Measurements from ENCODE around the gene CTBP2. TPM values are rescaled to one million over a fixed set of nuclear protein-coding genes. Genes with fewer than 3 reads are reported as not detected.

Gene CTBP2
- polyA plus RNA-seq, 6 donors from 2014 or later: 0.11 to 2.1 (median 0.40) TPM; not detected in 1

DNA sequence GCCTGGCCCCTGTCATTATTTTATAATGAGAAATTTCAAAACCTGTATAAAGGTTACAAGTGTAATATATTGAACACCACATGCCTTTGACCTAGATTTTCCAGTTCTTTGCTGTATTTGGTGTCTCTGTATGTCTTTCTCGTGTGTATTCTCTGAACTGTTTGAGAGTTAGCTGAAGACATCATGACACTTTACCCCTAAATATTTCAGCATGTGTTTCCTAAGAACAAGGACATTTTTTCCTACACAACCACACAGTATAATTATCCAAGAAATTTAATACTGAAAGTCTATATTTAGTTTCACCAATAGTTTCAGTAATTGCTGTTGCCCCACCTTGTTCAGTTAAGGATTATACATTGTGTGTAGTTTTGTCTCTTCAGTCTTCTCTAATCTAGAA is 203.6 kb downstream of the CTBP2 start:
- ATAC-seq (ENCODE audit: low read depth in 2 of 2) (no peak), DNase-seq (no peak)
- peaks cover 35 to 63% (median 50%) of the 10 kb centered on the region in 3 donors for H3K4me1 Mint-ChIP-seq
- no peaks in the 10 kb centered on the region for H3K27me3 Mint-ChIP-seq
- H3K9me3 Mint-ChIP-seq: no peaks in the 10 kb centered on the region
- peak overlapping the region in 1 of 6 donors; percentile 86 for H3K27ac Mint-ChIP-seq
- peak overlapping the region in 3 of 8 donors; percentile 1 to 47 (median 42) for H3K4me3 Mint-ChIP-seq
- peaks cover 0 to 4% of the 10 kb centered on the region in 2 donors for H3K36me3 Mint-ChIP-seq

DNA sequence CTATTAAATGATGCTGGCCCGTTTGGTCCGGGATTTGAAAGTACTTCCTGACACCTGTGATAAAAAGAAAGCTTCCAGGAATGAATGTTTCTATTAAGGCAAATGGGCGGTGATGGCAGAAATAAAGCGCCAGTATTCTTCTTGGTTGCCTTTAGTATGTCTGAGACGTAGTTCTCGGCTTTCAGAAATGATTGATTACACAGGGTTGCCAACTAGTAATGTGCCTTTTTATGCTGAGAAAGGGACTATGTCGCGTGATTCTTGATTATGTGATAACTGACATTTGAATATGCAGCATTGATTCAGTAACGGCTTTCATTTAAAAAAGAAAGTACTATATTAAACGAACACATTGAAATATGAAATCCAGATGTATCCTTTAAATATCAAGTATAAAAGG is 204.5 kb downstream of the CTBP2 start:
- peaks cover 35 to 57% (median 50%) of the 10 kb centered on the region in 3 donors for H3K4me1 Mint-ChIP-seq
- H3K27ac Mint-ChIP-seq: peak overlapping the region in 1 of 6 donors; percentile 11
- no peak for DNase-seq
- no peak overlapping the region for H3K4me3 Mint-ChIP-seq
- no peak for ATAC-seq (ENCODE audit: low read depth in 2 of 2)
- H3K9me3 Mint-ChIP-seq: no peaks in the 10 kb centered on the region
- H3K36me3 Mint-ChIP-seq: peaks cover 0 to 4% of the 10 kb centered on the region in 2 donors
- H3K27me3 Mint-ChIP-seq: no peaks in the 10 kb centered on the region

DNA sequence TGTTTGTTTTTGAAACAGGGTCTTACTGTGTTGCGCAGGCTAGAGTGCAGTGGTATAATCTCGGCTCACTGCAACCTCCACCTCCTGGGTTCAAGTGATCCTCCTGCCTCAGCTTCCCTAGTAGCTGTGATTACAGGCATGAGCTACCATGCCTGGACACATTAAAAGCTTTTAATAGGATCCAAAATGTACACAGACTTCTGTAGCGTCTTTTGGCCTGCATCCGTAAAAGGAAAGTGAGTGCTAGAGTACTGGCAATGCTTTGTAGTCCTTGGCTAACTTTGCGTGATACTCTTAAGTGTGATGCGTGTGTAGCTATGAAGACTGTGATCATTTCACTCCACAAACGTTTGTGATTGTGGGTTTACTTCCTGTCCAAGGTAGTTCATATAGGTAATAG is 205.1 kb downstream of the CTBP2 start:
- H3K9me3 Mint-ChIP-seq: no peaks in the 10 kb centered on the region
- H3K36me3 Mint-ChIP-seq: peaks cover 0 to 4% of the 10 kb centered on the region in 2 donors
- no peak overlapping the region for H3K27ac Mint-ChIP-seq
- H3K27me3 Mint-ChIP-seq: no peaks in the 10 kb centered on the region
- peaks cover 35 to 57% (median 50%) of the 10 kb centered on the region in 3 donors for H3K4me1 Mint-ChIP-seq
- ATAC-seq (ENCODE audit: low read depth in 2 of 2): no peak
- H3K4me3 Mint-ChIP-seq: no peak overlapping the region
- DNase-seq: no peak

DNA sequence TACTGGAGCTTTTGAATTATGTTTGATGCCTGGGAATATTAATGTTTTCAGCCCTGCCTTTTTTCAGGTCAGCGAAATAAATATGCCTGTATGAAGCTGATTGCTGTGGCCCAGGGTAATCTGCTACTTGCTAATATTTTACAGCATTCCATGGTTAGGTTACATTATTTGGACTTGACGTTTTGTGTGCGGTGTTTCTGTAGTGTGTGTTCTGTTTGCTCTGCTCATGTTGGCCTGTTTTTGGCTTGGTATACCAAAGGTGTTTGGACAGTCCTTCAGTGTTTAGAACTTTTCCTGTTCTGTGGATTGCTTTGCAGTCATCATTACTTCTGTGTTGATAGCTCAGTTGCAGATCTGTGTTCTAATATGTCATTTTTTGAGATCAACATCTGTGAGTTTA is 206.9 kb downstream of the CTBP2 start:
- Mint-ChIP-seq H3K27ac (no peak overlapping the region), H3K4me1 (peaks cover 31 to 53% (median 36%) of the 10 kb centered on the region in 3 donors), H3K4me3 (no peak overlapping the region), H3K27me3 (no peaks in the 10 kb centered on the region), H3K36me3 (peaks cover 8% of the 10 kb centered on the region in 2 donors), H3K9me3 (no peaks in the 10 kb centered on the region)
- DNase-seq: no peak
- no peak for ATAC-seq (ENCODE audit: low read depth in 2 of 2)

DNA sequence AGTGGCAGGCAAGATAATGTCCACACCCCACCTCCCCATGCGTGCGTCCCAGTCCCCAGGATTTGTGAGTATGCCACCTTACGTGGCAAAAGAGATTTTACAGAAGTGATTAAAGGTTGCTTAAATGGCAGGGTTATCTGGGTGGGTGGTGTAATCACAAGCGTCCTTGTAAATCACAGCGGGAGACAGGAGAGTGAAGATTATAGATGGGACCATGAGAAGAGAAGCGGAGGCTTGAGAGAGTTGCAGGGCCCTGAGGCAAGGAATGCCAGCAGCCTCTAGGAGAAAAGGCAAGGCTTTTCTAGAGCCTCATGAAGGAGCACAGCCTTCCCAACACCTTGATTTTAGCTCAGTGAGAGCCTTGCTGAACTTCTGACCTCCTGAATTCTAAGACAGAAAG is 208.2 kb downstream of the CTBP2 start:
- H3K4me3 Mint-ChIP-seq: peak overlapping the region in 1 of 8 donors; percentile 23
- H3K27me3 Mint-ChIP-seq: no peaks in the 10 kb centered on the region
- H3K4me1 Mint-ChIP-seq: peaks cover 32 to 51% (median 32%) of the 10 kb centered on the region in 3 donors
- H3K36me3 Mint-ChIP-seq: peaks cover 13 to 16% of the 10 kb centered on the region in 2 donors
- ATAC-seq (ENCODE audit: low read depth in 2 of 2) (no peak), DNase-seq (no peak)
- no peak overlapping the region for H3K27ac Mint-ChIP-seq
- no peaks in the 10 kb centered on the region for H3K9me3 Mint-ChIP-seq

DNA sequence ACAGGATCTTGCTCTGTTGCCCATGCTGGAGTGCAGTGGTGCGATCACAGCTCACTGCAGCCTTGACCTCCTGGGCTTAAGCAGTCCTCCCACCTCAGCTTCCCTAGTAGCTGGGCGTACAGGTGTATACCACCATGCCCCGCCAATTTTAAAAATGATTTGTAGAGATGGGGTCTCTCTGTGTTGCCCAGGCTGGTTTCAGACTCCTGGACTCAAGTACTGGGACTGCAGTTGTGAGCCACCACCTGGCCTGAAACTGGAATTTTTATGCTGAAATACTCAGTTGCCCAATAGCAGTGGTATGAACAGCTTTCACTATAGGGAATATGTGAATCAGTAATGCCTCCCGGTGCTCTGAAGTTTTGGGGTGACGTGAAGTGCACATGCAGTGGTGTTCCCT is 210.8 kb downstream of the CTBP2 start:
- DNase-seq: no peak
- no peak for ATAC-seq (ENCODE audit: low read depth in 2 of 2)
- Mint-ChIP-seq H3K9me3 (no peaks in the 10 kb centered on the region), H3K4me1 (peaks cover 29 to 54% (median 33%) of the 10 kb centered on the region in 3 donors), H3K4me3 (no peak overlapping the region), H3K27ac (no peak overlapping the region), H3K36me3 (peaks cover 13 to 16% of the 10 kb centered on the region in 2 donors), H3K27me3 (no peaks in the 10 kb centered on the region)

DNA sequence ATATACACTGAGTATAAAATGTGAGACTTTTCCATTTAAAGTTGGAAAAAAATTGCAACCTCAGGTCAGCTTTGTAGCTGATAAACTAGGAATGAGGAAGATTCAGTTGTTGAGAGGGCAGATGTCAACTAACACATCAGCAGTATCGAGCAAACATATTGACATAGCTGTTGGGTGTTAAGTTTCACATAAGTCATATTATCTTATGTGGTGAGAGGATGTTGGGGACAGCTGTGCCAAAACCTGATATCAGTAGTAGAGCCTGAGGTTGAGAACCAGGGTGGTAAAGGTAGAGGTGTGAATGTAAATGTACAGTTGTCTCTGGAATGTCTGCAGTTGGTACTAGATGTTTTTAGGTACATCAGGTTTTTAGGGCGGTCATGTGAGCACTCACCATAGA is 213.4 kb downstream of the CTBP2 start:
- Mint-ChIP-seq H3K4me1 (peaks cover 39 to 63% (median 42%) of the 10 kb centered on the region in 3 donors), H3K36me3 (peaks cover 22 to 25% of the 10 kb centered on the region in 2 donors), H3K9me3 (no peaks in the 10 kb centered on the region), H3K27me3 (no peaks in the 10 kb centered on the region), H3K4me3 (no peak overlapping the region), H3K27ac (no peak overlapping the region)
- no peak for DNase-seq
- ATAC-seq (ENCODE audit: low read depth in 2 of 2): no peak

DNA sequence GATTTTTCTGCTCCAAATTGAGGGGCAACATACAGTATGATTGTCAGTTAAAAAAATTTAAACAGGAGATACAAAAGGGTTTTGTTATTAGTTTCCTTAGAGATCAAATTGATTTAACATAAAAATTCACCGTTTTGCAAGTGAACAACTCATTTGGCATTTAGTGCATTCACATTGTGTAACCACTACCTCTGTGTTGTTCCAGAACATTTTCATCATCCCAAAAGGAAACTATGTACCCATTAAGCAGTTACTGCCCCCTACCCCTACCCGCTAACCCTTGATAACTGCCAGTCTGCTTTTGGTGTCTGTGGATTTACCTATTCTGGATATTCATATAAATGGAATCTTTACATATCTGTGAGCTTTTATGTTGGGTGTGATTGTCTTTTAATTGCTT is 215.4 kb downstream of the CTBP2 start:
- Mint-ChIP-seq H3K4me3 (no peak overlapping the region), H3K27me3 (no peaks in the 10 kb centered on the region), H3K27ac (no peak overlapping the region), H3K9me3 (no peaks in the 10 kb centered on the region), H3K36me3 (peaks cover 20 to 25% of the 10 kb centered on the region in 2 donors), H3K4me1 (peaks cover 45 to 73% (median 54%) of the 10 kb centered on the region in 3 donors)
- DNase-seq (no peak), ATAC-seq (ENCODE audit: low read depth in 2 of 2) (no peak)

DNA sequence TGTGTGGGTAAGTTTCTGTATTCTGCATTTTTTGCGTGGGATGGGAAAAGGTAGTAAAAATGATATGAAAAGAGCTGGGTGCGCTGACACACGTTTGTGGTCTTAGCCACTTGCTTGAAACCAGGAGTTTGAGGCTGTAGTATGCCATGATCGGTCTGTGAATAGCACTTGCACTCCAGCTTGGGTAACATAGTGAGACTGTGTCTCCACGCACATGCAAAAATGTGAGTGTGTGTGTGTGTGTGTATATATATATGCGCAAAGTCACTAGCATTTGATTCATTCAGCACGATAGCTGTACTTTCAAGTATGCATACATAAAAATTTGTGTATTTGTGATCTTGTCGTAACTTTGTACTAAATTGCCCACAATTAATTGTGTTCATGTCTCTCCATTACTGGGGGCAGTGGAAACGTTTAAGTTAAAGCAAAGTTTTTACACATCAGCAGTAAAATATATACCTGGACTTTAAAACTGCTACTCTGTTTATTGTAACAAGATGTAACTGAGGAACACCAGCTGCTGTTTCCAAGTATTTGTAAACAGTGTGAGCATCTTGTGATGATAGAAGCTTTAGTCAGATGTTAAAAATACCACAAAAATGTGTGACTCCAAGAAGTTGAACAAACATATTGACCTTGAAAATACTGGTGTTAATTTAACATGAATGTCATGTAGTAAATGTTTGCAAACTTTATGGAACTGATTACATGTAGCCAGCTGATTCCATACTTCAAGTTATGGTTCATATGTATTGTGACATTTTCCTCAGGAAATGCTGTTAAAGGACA is 216.9 kb downstream of the CTBP2 start:
- Mint-ChIP-seq H3K4me1 (peaks cover 43 to 68% (median 61%) of the 10 kb centered on the region in 3 donors), H3K4me3 (peak overlapping the region in 2 of 8 donors; percentile 10 to 54), H3K27ac (peak overlapping the region in 2 of 6 donors; percentile 24 to 69), H3K9me3 (no peaks in the 10 kb centered on the region), H3K27me3 (no peaks in the 10 kb centered on the region), H3K36me3 (peaks cover 16 to 18% of the 10 kb centered on the region in 2 donors)
- ATAC-seq (ENCODE audit: low read depth in 2 of 2): no peak
- no peak for DNase-seq

DNA sequence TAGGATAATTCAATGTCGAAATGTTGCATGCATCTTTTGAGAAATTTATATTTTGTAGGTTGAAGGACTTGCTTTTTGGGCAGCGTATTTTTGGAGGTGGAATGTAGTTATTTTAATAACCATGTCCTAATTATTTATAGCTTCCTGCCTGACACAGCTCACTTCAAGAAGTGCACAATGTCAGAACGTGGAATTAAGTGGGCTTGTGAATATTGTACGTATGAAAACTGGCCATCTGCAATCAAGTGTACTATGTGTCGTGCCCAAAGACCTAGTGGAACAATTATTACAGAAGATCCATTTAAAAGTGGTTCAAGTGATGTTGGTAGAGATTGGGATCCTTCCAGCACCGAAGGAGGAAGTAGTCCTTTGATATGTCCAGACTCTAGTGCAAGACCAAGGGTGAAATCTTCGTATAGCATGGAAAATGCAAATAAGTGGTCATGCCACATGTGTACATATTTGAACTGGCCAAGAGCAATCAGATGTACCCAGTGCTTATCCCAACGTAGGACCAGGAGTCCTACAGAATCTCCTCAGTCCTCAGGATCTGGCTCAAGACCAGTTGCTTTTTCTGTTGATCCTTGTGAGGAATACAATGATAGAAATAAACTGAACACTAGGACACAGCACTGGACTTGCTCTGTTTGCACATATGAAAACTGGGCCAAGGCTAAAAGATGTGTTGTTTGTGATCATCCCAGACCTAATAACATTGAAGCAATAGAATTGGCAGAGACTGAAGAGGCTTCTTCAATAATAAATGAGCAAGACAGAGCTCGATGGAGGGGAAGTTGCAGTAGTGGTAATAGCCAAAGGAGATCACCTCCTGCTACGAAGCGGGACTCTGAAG is 217.8 kb downstream of the CTBP2 start:
- Mint-ChIP-seq H3K27ac (peak overlapping the region in 5 of 6 donors; percentile 4 to 84 (median 55)), H3K27me3 (no peaks in the 10 kb centered on the region), H3K4me3 (peak overlapping the region in 2 of 8 donors; percentile 15 to 36), H3K4me1 (peaks cover 39 to 62% (median 60%) of the 10 kb centered on the region in 3 donors), H3K36me3 (peaks cover 8 to 12% of the 10 kb centered on the region in 2 donors), H3K9me3 (no peaks in the 10 kb centered on the region)
- ATAC-seq (ENCODE audit: low read depth in 2 of 2): no peak
- no peak for DNase-seq

DNA sequence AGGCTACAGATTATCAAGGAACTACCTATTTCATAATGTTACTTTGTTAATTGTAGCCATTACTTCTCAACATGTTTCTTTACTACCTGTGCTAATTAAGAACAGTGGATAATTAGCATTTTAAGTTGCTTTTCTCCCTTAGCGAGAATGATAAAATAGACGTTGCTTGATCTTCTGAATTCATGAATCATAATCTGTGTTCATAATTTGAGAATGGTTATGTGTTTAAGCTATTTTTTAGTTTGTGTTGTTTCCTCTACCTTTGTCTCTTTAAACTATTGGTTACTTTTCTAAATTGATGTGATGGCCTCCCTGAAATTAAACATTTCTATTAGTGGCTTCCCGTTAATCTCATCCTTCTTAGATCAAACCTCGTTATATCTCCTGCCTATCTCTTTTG is 218.5 kb downstream of the CTBP2 start, which contains the start of gene ZRANB1:
TSS of gene ZRANB1 (plus strand) at position 301 of the 400 bp plus-strand sequence. CDS start 371 bp downstream, outside the sequence.
- no peak for ATAC-seq (ENCODE audit: low read depth in 2 of 2)
- H3K4me3 Mint-ChIP-seq: peak within 1 kb of the TSS in 3 of 8 donors; percentile 3 to 36 (median 15)

DNA sequence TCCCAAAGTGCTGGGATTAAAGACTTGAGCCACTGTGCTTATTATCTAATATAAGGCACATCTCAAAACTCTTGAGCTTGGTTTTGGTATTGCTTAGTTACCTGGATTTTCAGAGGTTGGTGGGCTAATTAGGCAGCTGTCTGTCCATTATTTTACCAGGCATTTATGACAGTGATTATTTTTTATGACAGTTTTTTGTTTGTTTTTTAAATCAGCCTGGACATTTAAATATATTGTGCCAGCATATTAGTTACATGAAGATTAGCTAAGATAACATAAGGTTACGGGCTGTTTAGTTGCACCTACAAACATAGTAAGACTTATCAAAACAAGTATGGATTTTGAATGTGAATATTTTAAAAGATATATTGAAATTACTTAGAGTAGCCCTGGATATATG is 221.1 kb downstream of the CTBP2 start:
- Mint-ChIP-seq H3K27ac (no peak overlapping the region), H3K27me3 (no peaks in the 10 kb centered on the region), H3K9me3 (no peaks in the 10 kb centered on the region), H3K4me3 (no peak overlapping the region), H3K4me1 (peaks cover 51 to 59% (median 56%) of the 10 kb centered on the region in 3 donors), H3K36me3 (peaks cover 8 to 12% of the 10 kb centered on the region in 2 donors)
- ATAC-seq (ENCODE audit: low read depth in 2 of 2): no peak
- DNase-seq: no peak

More for the DNA sequence above, 218.5 kb downstream of the CTBP2 start, which contains the start of gene ZRANB1:
- Mint-ChIP-seq H3K27me3 (no peaks in the 10 kb centered on the region), H3K27ac (peak within 1 kb of the TSS in 5 of 6 donors; percentile 4 to 84 (median 55)), H3K9me3 (no peaks in the 10 kb centered on the region), H3K36me3 (peaks cover 8 to 12% of the 10 kb centered on the region in 2 donors), H3K4me1 (peaks cover 40 to 62% (median 53%) of the 10 kb centered on the region in 3 donors)
- DNase-seq: no peak

DNA sequence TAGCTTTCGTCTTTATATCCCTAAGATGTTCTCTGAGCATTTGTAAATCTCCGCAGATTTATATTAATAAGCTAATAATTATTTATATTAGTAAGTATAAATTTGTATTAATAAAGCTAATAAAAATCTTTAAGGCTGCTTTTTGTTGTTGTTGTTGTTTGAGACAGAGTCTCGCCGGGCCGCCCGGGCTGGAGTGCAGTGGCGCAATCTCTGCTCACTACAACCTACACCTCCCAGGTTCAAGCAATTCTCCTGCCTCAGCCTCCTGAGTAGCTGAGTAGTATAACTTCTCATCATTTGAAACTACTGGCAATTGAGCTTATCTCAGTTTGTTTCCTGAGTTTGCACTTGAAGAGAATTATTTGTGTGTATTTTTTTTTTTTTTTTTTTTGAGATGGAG is 223.6 kb downstream of the CTBP2 start:
- H3K9me3 Mint-ChIP-seq: peaks cover 0 to 6% (median 1%) of the 10 kb centered on the region in 7 donors
- H3K4me3 Mint-ChIP-seq: peak overlapping the region in 1 of 8 donors; percentile 32
- ATAC-seq (ENCODE audit: low read depth in 2 of 2) (no peak), DNase-seq (no peak)
- H3K36me3 Mint-ChIP-seq: peaks cover 3 to 4% of the 10 kb centered on the region in 2 donors
- H3K27ac Mint-ChIP-seq: peak overlapping the region in 1 of 6 donors; percentile 6
- H3K4me1 Mint-ChIP-seq: peaks cover 39 to 50% (median 45%) of the 10 kb centered on the region in 3 donors
- no peaks in the 10 kb centered on the region for H3K27me3 Mint-ChIP-seq
